Measurements from ENCODE around the gene AARSD1.
"Not testable (repeated sequence)": the region's sequence is repeated elsewhere in the genome, so short reads cannot be mapped to it uniquely, and the experiment has no call there.

Gene AARSD1

GRCh38 chr17:42919522-42920077 is 44.7 kb downstream of the AARSD1 start:
- DNase-seq, result not testable (repeated sequence)

GRCh38 chr17:42918902-42919521 is 45.2 kb downstream of the AARSD1 start:
- no peak for DNase-seq

GRCh38 chr17:42917236-42917603 is 47.0 kb downstream of the AARSD1 start:
- DNase-seq, result no peak

GRCh38 chr17:42916388-42917235 is 47.6 kb downstream of the AARSD1 start:
- DNase-seq, result not testable (repeated sequence)

- not testable (repeated sequence) for DNase-seq
Observed at GRCh38 chr17:42915288-42915687, 49.0 kb downstream of the AARSD1 start.

- no peak for DNase-seq
Observed at GRCh38 chr17:42913981-42914617, 50.2 kb downstream of the AARSD1 start.

GRCh38 chr17:42913522-42913921 is 50.7 kb downstream of the AARSD1 start:
- DNase-seq, result no peak

GRCh38 chr17:42908872-42909700 is 55.2 kb downstream of the AARSD1 start:
- no peak for DNase-seq

GRCh38 chr17:42906772-42907446 is 57.3 kb downstream of the AARSD1 start:
- DNase-seq, result no peak

GRCh38 chr17:42904110-42904469 is 60.2 kb downstream of the AARSD1 start:
- DNase-seq, result no peak

- DNase-seq, result no peak
Observed at GRCh38 chr17:42901535-42902229, 62.6 kb downstream of the AARSD1 start.

All from activated CD8-positive, alpha-beta memory T cell treated with anti-CD3 and anti-CD28 coated beads for 24 hours (primary cell).